Spleen (tissue), 7 donors: ENCODE results near the gene PTPN22.

Source experiments
- CTCF ChIP-seq, 11 experiments: fragments of 200-600 bp in 7 of 11; fragments of 450-650 bp in 4 of 11; sonication (generic) in 4 of 11; IDR thresholded peaks in 8 of 11; conservative IDR thresholded peaks in 3 of 11; 1 replicate in 7 of 11; 2 replicates in 4 of 11; pipeline versions ENCODE4 v1.4.0 to v1.8.0; 2016 to 2021; ENCODE audit warnings: antibody characterized with exemption in 11 of 11, inconsistent platforms in 4 of 11, mild to moderate bottlenecking in 1 of 11
- POLR2A ChIP-seq, 3 donors: fragments of 450-650 bp; IDR thresholded peaks; one replicate each; pipeline ENCODE4 v1.5.1; 2017; ENCODE audit warnings: antibody characterized with exemption in 3 of 3, mild to moderate bottlenecking in 1 of 3
- POLR2AphosphoS5 ChIP-seq, 3 donors: sonication (generic); formaldehyde crosslinking; IDR thresholded peaks; one replicate each; pipeline ENCODE4 v1.5.1; 2017; ENCODE audit warnings: antibody characterized with exemption in 3 of 3
- donor health status: DM: no; HTN: no; CAD: no; lungs with moderate emphysema.
- donor health status: DM: no; HTN: no; CAD: no.
- donor health status: DM: no; HTN: no; CAD: no.

GRCh38 chr1:113913887-113914664 lies 42.6 kb upstream of the PTPN22 start:
- TF ChIP-seq CTCF (IDR thresholded peaks at IDR 0.05 in 8 of 11, conservative IDR thresholded peaks at IDR 0.05 in 3 of 11) (no peak), POLR2A (IDR thresholded peaks at IDR 0.05) (no peak), POLR2AphosphoS5 (IDR thresholded peaks at IDR 0.05) (no peak)
